Esophagus muscularis mucosa (tissue), 3 donors: Measurements from ENCODE around the gene RBM14.

Experiments used
- EP300 ChIP-seq: sonication (generic); formaldehyde crosslinking; IDR thresholded peaks from one replicate; pipeline ENCODE4 v1.6.1; 2017; ENCODE audit warnings: antibody characterized with exemption
- TF ChIP-seq, protein P1 (sequence below), 3 experiments: fragments of 200-600 bp in 2 of 3; fragments of 450-650 bp in 1 of 3; sonication (generic) in 2 of 3; IDR thresholded peaks; one replicate each; pipeline ENCODE4 v1.5.1; 2017 to 2019; ENCODE audit warnings: antibody characterized with exemption in 3 of 3, mild to moderate bottlenecking in 2 of 3, moderate library complexity in 1 of 3

DNA sequence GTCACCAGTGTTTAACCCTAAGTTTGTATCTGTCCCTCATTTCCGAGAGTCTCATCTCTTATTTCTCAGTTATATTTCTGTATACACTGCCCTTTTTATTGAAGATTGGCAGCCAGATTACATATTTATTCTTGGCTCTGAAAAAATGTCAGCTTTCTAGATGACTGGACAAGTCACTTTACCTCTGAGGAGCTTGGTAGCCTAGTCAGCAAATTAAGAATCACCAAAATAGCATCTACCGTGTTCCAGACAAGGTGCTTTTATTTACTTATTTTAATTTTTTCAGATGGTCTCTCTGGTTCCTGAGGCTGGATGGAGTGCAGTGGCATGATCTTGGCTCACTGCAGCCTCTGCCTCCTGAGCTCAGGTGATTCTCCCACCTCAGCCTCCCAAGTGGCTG is 16.5 kb downstream of the RBM14 start:
- TF ChIP-seq EP300, result no peak
- TF ChIP-seq, protein P1, sequence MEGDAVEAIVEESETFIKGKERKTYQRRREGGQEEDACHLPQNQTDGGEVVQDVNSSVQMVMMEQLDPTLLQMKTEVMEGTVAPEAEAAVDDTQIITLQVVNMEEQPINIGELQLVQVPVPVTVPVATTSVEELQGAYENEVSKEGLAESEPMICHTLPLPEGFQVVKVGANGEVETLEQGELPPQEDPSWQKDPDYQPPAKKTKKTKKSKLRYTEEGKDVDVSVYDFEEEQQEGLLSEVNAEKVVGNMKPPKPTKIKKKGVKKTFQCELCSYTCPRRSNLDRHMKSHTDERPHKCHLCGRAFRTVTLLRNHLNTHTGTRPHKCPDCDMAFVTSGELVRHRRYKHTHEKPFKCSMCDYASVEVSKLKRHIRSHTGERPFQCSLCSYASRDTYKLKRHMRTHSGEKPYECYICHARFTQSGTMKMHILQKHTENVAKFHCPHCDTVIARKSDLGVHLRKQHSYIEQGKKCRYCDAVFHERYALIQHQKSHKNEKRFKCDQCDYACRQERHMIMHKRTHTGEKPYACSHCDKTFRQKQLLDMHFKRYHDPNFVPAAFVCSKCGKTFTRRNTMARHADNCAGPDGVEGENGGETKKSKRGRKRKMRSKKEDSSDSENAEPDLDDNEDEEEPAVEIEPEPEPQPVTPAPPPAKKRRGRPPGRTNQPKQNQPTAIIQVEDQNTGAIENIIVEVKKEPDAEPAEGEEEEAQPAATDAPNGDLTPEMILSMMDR (IDR thresholded peaks at IDR 0.05), result no peak
